ENCODE data around the gene SHROOM3. TPM values are rescaled to one million over a fixed set of nuclear protein-coding genes. Genes with fewer than 3 reads are reported as not detected.
A peak's percentile ranks its signal among the peaks of the same experiment; 100 is the strongest.

SHROOM3 gene
- total and polyA plus RNA-seq, 7 donors: 5.1 to 71.0 (median 28.2) TPM

DNA sequence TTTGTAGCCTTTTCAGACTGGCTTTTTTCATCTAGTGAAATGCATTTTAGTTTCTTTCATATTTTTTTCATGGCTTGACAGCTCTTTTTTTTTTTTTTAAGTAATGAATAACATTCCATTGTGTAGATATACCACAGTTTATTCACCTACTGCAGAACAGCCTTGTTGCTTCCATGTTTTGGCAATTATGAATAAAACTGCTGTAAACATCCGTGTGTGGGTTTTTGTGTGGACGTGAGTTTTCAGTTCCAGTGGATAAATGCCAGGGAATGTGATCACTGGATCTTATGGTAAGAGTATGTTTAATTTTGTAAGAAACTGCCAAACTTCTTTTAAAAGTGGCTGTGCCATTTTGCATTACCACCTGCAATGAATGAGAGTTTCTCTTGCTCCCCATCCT lies 302.2 kb downstream of the SHROOM3 start:
- Histone ChIP-seq H3K27ac (peak overlapping the region; percentile 82 to 89 (median 88)), H3K9me3 (no peaks in the 10 kb centered on the region), H3K4me1 (peaks cover 0 to 67% (median 41%) of the 10 kb centered on the region in 4 donors), H3K27me3 (no peaks in the 10 kb centered on the region), H3K4me3 (no peak overlapping the region), H3K36me3 (no peaks in the 10 kb centered on the region)
- 78 to 81% methylated on average over 2 of the region's 2 CpGs for WGBS, 2 donors
- intact Hi-C loops (cut with DNase I): loop anchor here (5.0 kb wide), 2 partner anchors 45 to 210 kb away; no protein-coding TSS in a partner anchor
- no peak for DNase-seq
- TF ChIP-seq POLR2A (IDR thresholded peaks at IDR 0.05): no peak
- no peak for TF ChIP-seq EP300 (IDR thresholded peaks at IDR 0.05)
- no peak for TF ChIP-seq POLR2AphosphoS5 (IDR thresholded peaks at IDR 0.05)
- TF ChIP-seq, protein P1, sequence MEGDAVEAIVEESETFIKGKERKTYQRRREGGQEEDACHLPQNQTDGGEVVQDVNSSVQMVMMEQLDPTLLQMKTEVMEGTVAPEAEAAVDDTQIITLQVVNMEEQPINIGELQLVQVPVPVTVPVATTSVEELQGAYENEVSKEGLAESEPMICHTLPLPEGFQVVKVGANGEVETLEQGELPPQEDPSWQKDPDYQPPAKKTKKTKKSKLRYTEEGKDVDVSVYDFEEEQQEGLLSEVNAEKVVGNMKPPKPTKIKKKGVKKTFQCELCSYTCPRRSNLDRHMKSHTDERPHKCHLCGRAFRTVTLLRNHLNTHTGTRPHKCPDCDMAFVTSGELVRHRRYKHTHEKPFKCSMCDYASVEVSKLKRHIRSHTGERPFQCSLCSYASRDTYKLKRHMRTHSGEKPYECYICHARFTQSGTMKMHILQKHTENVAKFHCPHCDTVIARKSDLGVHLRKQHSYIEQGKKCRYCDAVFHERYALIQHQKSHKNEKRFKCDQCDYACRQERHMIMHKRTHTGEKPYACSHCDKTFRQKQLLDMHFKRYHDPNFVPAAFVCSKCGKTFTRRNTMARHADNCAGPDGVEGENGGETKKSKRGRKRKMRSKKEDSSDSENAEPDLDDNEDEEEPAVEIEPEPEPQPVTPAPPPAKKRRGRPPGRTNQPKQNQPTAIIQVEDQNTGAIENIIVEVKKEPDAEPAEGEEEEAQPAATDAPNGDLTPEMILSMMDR (IDR thresholded peaks at IDR 0.05): no peak

DNA sequence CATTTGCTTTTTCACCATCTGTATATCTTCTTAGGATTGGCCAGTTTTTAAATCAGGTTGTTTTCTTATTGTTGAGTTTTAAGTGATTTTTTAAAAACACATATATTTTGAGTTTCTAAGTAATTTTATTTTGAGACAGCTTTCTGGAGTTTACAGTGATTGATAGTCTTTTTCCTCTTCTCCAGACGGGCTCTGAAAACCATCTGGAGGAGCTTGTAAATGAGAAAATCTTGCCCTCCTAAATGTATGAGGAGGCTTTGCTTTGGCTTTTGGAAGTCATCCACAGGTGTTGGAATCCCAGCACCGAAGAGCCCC lies 302.7 kb downstream of the SHROOM3 start:
- 47 to 50% methylated on average over 2 of the region's 2 CpGs for WGBS, 2 donors
- peaks cover 0 to 72% (median 46%) of the 10 kb centered on the region in 4 donors for H3K4me1 ChIP-seq
- intact Hi-C loops (cut with DNase I): loop anchor here (5.0 kb wide), 2 partner anchors 45 to 210 kb away; no protein-coding TSS in a partner anchor

DNA sequence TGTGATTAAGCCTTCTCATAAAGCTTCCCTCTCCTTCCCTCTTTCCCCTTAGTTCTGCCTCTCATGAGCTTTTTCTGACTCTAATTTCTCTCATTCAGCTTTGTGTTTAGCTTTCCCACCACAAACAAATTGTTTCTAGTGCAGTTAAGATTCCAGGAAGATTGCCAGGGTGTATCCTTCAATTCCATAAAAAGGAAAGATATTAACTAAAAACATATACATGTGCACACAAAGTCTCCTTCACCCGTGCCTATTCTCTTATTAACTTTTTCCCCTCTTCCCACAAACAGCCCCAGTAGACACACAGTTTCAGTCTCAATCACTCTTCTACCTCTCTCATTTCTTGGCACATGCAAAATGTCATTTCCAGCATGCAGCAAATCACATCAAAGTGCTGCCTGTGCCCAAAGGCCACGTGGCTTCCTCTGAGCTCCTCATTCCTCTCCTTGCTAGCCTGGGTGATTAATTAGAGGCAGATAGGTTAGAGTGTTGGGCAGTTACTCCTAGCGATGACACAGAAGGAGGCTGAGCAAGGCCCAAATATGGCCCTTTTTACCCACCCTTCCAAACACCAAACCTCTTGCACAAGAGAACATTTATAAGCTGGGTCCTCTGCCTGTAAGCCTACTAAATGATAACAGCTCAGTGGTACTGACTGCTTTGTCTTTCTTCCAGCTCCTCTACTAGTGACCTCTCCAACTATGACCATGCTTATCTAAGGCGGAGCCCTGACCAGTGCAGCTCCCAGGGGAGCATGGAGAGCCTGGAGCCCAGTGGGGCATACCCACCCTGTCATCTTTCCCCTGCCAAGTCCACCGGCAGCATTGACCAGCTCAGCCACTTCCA lies 303.3 kb downstream of the SHROOM3 start:
- WGBS, 2 donors: 60% methylated on average over 5 of the region's 5 CpGs

More for the DNA sequence above, 302.7 kb downstream of the SHROOM3 start:
- DNase-seq: no peak
- TF ChIP-seq POLR2A (IDR thresholded peaks at IDR 0.05) (no peak), EP300 (IDR thresholded peaks at IDR 0.05) (no peak), POLR2AphosphoS5 (IDR thresholded peaks at IDR 0.05) (no peak)
- TF ChIP-seq, protein P1 (IDR thresholded peaks at IDR 0.05): no peak
- Histone ChIP-seq H3K27me3 (no peaks in the 10 kb centered on the region), H3K9me3 (no peaks in the 10 kb centered on the region), H3K27ac (peak overlapping the region; percentile 82 to 89 (median 88)), H3K4me3 (no peak overlapping the region), H3K36me3 (no peaks in the 10 kb centered on the region)

DNA sequence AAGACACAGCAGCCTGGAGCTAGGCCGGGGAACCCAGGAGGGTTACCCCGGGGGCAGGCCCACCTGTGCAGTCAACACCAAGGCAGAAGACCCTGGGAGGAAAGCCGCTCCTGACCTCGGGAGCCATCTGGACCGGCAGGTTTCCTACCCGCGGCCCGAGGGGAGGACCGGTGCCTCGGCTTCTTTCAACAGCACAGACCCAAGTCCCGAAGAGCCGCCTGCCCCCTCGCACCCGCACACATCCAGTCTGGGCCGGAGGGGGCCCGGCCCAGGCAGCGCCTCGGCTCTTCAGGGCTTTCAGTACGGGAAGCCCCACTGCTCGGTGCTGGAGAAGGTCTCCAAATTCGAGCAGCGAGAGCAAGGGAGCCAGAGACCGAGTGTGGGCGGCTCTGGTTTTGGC lies 305.2 kb downstream of the SHROOM3 start:
- intact Hi-C loops (cut with DNase I): loop anchor here (10.0 kb wide), 1 partner anchor 525 kb away; the partner anchor contains the start of gene SCARB2
- no peak overlapping the region for H3K4me3 ChIP-seq
- no peaks in the 10 kb centered on the region for H3K36me3 ChIP-seq
- peaks cover 0 to 89% (median 63%) of the 10 kb centered on the region in 4 donors for H3K4me1 ChIP-seq
- peak overlapping the region; percentile 82 to 89 (median 88) for H3K27ac ChIP-seq
- no peaks in the 10 kb centered on the region for H3K9me3 ChIP-seq
- DNase-seq: no peak
- no peaks in the 10 kb centered on the region for H3K27me3 ChIP-seq
- 97% methylated on average over 24 of the region's 24 CpGs for WGBS, 2 donors
- no peak for TF ChIP-seq POLR2A (IDR thresholded peaks at IDR 0.05)
- TF ChIP-seq, protein P1 (IDR thresholded peaks at IDR 0.05): no peak
- TF ChIP-seq EP300 (IDR thresholded peaks at IDR 0.05): no peak
- TF ChIP-seq POLR2AphosphoS5 (IDR thresholded peaks at IDR 0.05): no peak

More for the DNA sequence above, 303.3 kb downstream of the SHROOM3 start:
- Histone ChIP-seq H3K36me3 (no peaks in the 10 kb centered on the region), H3K27me3 (no peaks in the 10 kb centered on the region), H3K4me3 (no peak overlapping the region), H3K27ac (peak overlapping the region; percentile 82 to 89 (median 88)), H3K9me3 (no peaks in the 10 kb centered on the region), H3K4me1 (peaks cover 0 to 73% (median 50%) of the 10 kb centered on the region in 4 donors)
- peak; percentile 76 for DNase-seq
- TF ChIP-seq POLR2AphosphoS5 (IDR thresholded peaks at IDR 0.05) (peak; percentile 49 to 74 (median 69)), EP300 (IDR thresholded peaks at IDR 0.05) (peak in 3 of 4 donors; percentile 14 to 67 (median 34)), POLR2A (IDR thresholded peaks at IDR 0.05) (no peak)
- TF ChIP-seq, protein P1 (IDR thresholded peaks at IDR 0.05): no peak
- intact Hi-C loops (cut with DNase I): loop anchor here (5.0 kb wide), 2 partner anchors 46 to 211 kb away; no protein-coding TSS in a partner anchor
